Neural progenitor cell (in vitro differentiated cells): Measurements from ENCODE around the gene FBXW5. TPM values are rescaled to one million over a fixed set of nuclear protein-coding genes. Genes with fewer than 3 reads are reported as not detected.

ENCODE experiments used
- DNase-seq: peaks from one replicate; pipeline ENCODE4 v3.0.0-alpha.2; 2016; ENCODE audit warnings: low spot score
- H2AFZ ChIP-seq: fragments of 200-600 bp; sonication (generic); replicated peaks from 2 replicates; pipeline ENCODE4 v1.6.1; 2016; ENCODE audit warnings: antibody characterized with exemption
- H3F3A ChIP-seq: fragments of 200-600 bp; sonication (generic); 2 replicates; pipeline ENCODE4 v1.6.1; 2016; ENCODE audit warnings: antibody characterized with exemption, low read depth
- H3K27ac ChIP-seq: fragments of 200-600 bp; sonication (generic); 2 replicates; pipeline ENCODE4 v1.5.1; 2016; ENCODE audit warnings: mild to moderate bottlenecking
- H3K27me3 ChIP-seq: fragments of 200-600 bp; sonication (generic); 2 replicates; pipeline ENCODE4 v1.6.1; 2016; ENCODE audit warnings: mild to moderate bottlenecking, moderate library complexity
- H3K36me3 ChIP-seq: fragments of 200-600 bp; sonication (generic); 2 replicates; pipeline ENCODE4 v1.5.1; 2016
- H3K4me1 ChIP-seq: fragments of 200-600 bp; sonication (generic); 2 replicates; pipeline ENCODE4 v1.6.1; 2016; ENCODE audit warnings: mixed run types
- H3K4me2 ChIP-seq: fragments of 200-600 bp; sonication (generic); 2 replicates; pipeline ENCODE4 v1.6.1; 2016
- H3K4me3 ChIP-seq: fragments of 200-600 bp; sonication (generic); 2 replicates; pipeline ENCODE4 v1.5.1; 2016
- H3K79me2 ChIP-seq: fragments of 200-600 bp; sonication (generic); 2 replicates; pipeline ENCODE4 v1.6.1; 2016; ENCODE audit warnings: low read depth
- H3K9ac ChIP-seq: fragments of 200-600 bp; sonication (generic); 2 replicates; pipeline ENCODE4 v1.6.1; 2016
- H3K9me3 ChIP-seq: fragments of 200-600 bp; sonication (generic); 2 replicates; pipeline ENCODE4 v1.5.1; 2016; ENCODE audit warnings: low read depth
- H4K20me1 ChIP-seq: fragments of 200-600 bp; sonication (generic); 2 replicates; pipeline ENCODE4 v1.6.1; 2016; ENCODE audit warnings: low read depth
- H3K27ac Mint-ChIP-seq: 3 replicates; pipeline ENCODE4 v1.8.0; 2021; ENCODE audit warnings: mixed read lengths
- H3K27me3 Mint-ChIP-seq: 2 replicates; pipeline ENCODE4 v1.8.0; 2022; ENCODE audit warnings: low read depth, mild to moderate bottlenecking, inconsistent platforms, moderate library complexity, mixed read lengths; ENCODE audit not compliant: insufficient read depth
- H3K36me3 Mint-ChIP-seq: 3 replicates; pipeline ENCODE4 v1.8.0; 2021; ENCODE audit warnings: mixed read lengths
- H3K4me1 Mint-ChIP-seq: 3 replicates; pipeline ENCODE4 v1.8.0; 2021; ENCODE audit warnings: mixed read lengths
- H3K4me3 Mint-ChIP-seq: 3 replicates; pipeline ENCODE4 v1.8.0; 2021; ENCODE audit warnings: mild to moderate bottlenecking, moderate library complexity, mixed read lengths
- H3K9me3 Mint-ChIP-seq: 3 replicates; pipeline ENCODE4 v1.8.0; 2020; ENCODE audit warnings: mixed read lengths
- CTCF ChIP-seq: fragments of 200-600 bp; sonication (generic); IDR thresholded peaks from 2 replicates; pipeline ENCODE4 v1.5.1; 2017; ENCODE audit warnings: antibody characterized with exemption, mild to moderate bottlenecking
- EZH2 ChIP-seq: fragments of 200-600 bp; sonication (generic); IDR thresholded peaks from 2 replicates; pipeline ENCODE4 v1.6.1; 2017; ENCODE audit warnings: antibody characterized with exemption, mild to moderate bottlenecking, moderate library complexity
- EZH2phosphoT487 ChIP-seq: fragments of 200-600 bp; sonication (generic); IDR thresholded peaks from 2 replicates; pipeline ENCODE4 v1.6.1; 2017; ENCODE audit warnings: antibody characterized with exemption
- total RNA-seq: library from RNA; depleted of rRNA; stranded (reverse); fragments of >200 nt; gene quantifications from 2 replicates; pipeline ENCODE4 v1.2.3, GENCODE V29; 2015; ENCODE audit warnings: low replicate concordance

Gene FBXW5
- total RNA-seq, 1 donor from 2014 or later: 21.5 TPM

GRCh38 chr9:136950656-136951276 lies 6.2 kb upstream of the FBXW5 start:
- Mint-ChIP-seq H3K4me3 (peak overlapping the region; percentile 83), H3K27me3 (no peaks in the 10 kb centered on the region), H3K36me3 (no peaks in the 10 kb centered on the region), H3K27ac (peak overlapping the region; percentile 89), H3K4me1 (peaks cover 6% of the 10 kb centered on the region), H3K9me3 (no peaks in the 10 kb centered on the region)
- H3K9me3 ChIP-seq: no peaks in the 10 kb centered on the region
- no peaks in the 10 kb centered on the region for H3K36me3 ChIP-seq
- H3K4me2 ChIP-seq: peak overlapping the region; percentile 81
- TF ChIP-seq EZH2phosphoT487 (no peak), CTCF (no peak), EZH2 (no peak)
- peaks cover 21% of the 10 kb centered on the region for H3K4me1 ChIP-seq
- no peak for DNase-seq
- no peaks in the 10 kb centered on the region for H3K27me3 ChIP-seq
- peak overlapping the region; percentile 29 for H3K9ac ChIP-seq
- peaks cover 18% of the 10 kb centered on the region for H3F3A ChIP-seq
- H3K27ac ChIP-seq: peak overlapping the region; percentile 57
- peak overlapping the region; percentile 46 for H2AFZ ChIP-seq
- no peaks in the 10 kb centered on the region for H4K20me1 ChIP-seq
- H3K4me3 ChIP-seq: peak overlapping the region; percentile 53
- H3K79me2 ChIP-seq: no peaks in the 10 kb centered on the region

GRCh38 chr9:136949817-136950655 lies 5.5 kb upstream of the FBXW5 start:
- H3K27me3 Mint-ChIP-seq: no peaks in the 10 kb centered on the region
- Histone ChIP-seq H3K79me2 (no peaks in the 10 kb centered on the region), H3K4me3 (peak overlapping the region; percentile 53), H3K27me3 (no peaks in the 10 kb centered on the region), H3K36me3 (no peaks in the 10 kb centered on the region), H3K4me1 (peaks cover 21% of the 10 kb centered on the region), H3K4me2 (peak overlapping the region; percentile 81), H3K9ac (peak overlapping the region; percentile 29), H3K27ac (peak overlapping the region; percentile 57), H3K9me3 (no peaks in the 10 kb centered on the region), H2AFZ (peak overlapping the region; percentile 46), H4K20me1 (no peaks in the 10 kb centered on the region), H3F3A (peaks cover 18% of the 10 kb centered on the region)
- peak; percentile 11 for TF ChIP-seq CTCF
- TF ChIP-seq EZH2phosphoT487: no peak
- TF ChIP-seq EZH2: no peak
- H3K4me3 Mint-ChIP-seq: peak overlapping the region; percentile 88
- H3K27ac Mint-ChIP-seq: peak overlapping the region; percentile 89
- no peaks in the 10 kb centered on the region for H3K9me3 Mint-ChIP-seq
- peak; percentile 96 for DNase-seq
- H3K4me1 Mint-ChIP-seq: peaks cover 6% of the 10 kb centered on the region
- H3K36me3 Mint-ChIP-seq: no peaks in the 10 kb centered on the region

GRCh38 chr9:136949239-136949816 lies 4.8 kb upstream of the FBXW5 start:
- H3K9me3 ChIP-seq: no peaks in the 10 kb centered on the region
- no peaks in the 10 kb centered on the region for H4K20me1 ChIP-seq
- H3K27me3 ChIP-seq: no peaks in the 10 kb centered on the region
- TF ChIP-seq CTCF: no peak
- TF ChIP-seq EZH2: no peak
- TF ChIP-seq EZH2phosphoT487: no peak
- peaks cover 18% of the 10 kb centered on the region for H3F3A ChIP-seq
- peak overlapping the region; percentile 53 for H3K4me3 ChIP-seq
- Mint-ChIP-seq H3K4me1 (peaks cover 6% of the 10 kb centered on the region), H3K36me3 (no peaks in the 10 kb centered on the region), H3K27me3 (peaks cover 2% of the 10 kb centered on the region), H3K4me3 (peak overlapping the region; percentile 88), H3K27ac (no peak overlapping the region), H3K9me3 (no peaks in the 10 kb centered on the region)
- H3K4me2 ChIP-seq: peak overlapping the region; percentile 81
- peak overlapping the region; percentile 20 for H3K9ac ChIP-seq
- H2AFZ ChIP-seq: no peak overlapping the region
- DNase-seq: peak; percentile 38
- H3K79me2 ChIP-seq: no peaks in the 10 kb centered on the region
- no peak overlapping the region for H3K27ac ChIP-seq
- peaks cover 21% of the 10 kb centered on the region for H3K4me1 ChIP-seq
- no peaks in the 10 kb centered on the region for H3K36me3 ChIP-seq
